ENCODE results near the gene HSD17B11.

- TF ChIP-seq CTCF (IDR thresholded peaks at IDR 0.05) (no peak), POLR2A (IDR thresholded peaks at IDR 0.05) (no peak)
Observed at GRCh38 chr4:87390551-87390890, 467 bp downstream of the HSD17B11 start.
